Measurements from ENCODE around the gene TBC1D3I.
"Not testable (repeated sequence)": the region's sequence is repeated elsewhere in the genome, so short reads cannot be mapped to it uniquely, and the experiment has no call there.

The TBC1D3I gene

GRCh38 chr17:36264470-36264869 is at the start of gene TBC1D3I:
TSS of gene TBC1D3I (minus strand) at chr17:36264570. CDS start at chr17:36262985, 1,585 bp downstream.
- DNase-seq = not testable (repeated sequence)

GRCh38 chr17:36295161-36295560 is 30.8 kb upstream of the TBC1D3I start:
- not testable (repeated sequence) for DNase-seq

- DNase-seq = not testable (repeated sequence)
Observed at GRCh38 chr17:36289965-36290612, 25.7 kb upstream of the TBC1D3I start.

GRCh38 chr17:36284219-36284618 is 19.8 kb upstream of the TBC1D3I start:
- DNase-seq = not testable (repeated sequence)

GRCh38 chr17:36283256-36283655 is 18.9 kb upstream of the TBC1D3I start:
- not testable (repeated sequence) for DNase-seq

- not testable (repeated sequence) for DNase-seq
Observed at GRCh38 chr17:36242046-36242445, 22.3 kb downstream of the TBC1D3I start.

- peak in 1 of 2 donors; percentile 39 for DNase-seq
Observed at GRCh38 chr17:36229644-36230043, 34.7 kb downstream of the TBC1D3I start.

- not testable (repeated sequence) for DNase-seq
Observed at GRCh38 chr17:36222967-36223366, 41.4 kb downstream of the TBC1D3I start.

GRCh38 chr17:36221581-36222100 is 42.7 kb downstream of the TBC1D3I start:
- DNase-seq = not testable (repeated sequence)

- DNase-seq = not testable (repeated sequence)
Observed at GRCh38 chr17:36220737-36221580, 43.4 kb downstream of the TBC1D3I start.

- not testable (repeated sequence) for DNase-seq
Observed at GRCh38 chr17:36219556-36219955, 44.8 kb downstream of the TBC1D3I start.

GRCh38 chr17:36215406-36216308 is 48.7 kb downstream of the TBC1D3I start:
- not testable (repeated sequence) for DNase-seq

- no peak for DNase-seq
Observed at GRCh38 chr17:36214918-36215317, 49.5 kb downstream of the TBC1D3I start.

- no peak for DNase-seq
Observed at GRCh38 chr17:36213695-36214094, 50.7 kb downstream of the TBC1D3I start.

GRCh38 chr17:36212966-36213365 is 51.4 kb downstream of the TBC1D3I start:
- no peak for DNase-seq

GRCh38 chr17:36212272-36212605 is 52.1 kb downstream of the TBC1D3I start:
- DNase-seq = no peak

GRCh38 chr17:36211484-36212271 is 52.7 kb downstream of the TBC1D3I start:
- DNase-seq = not testable (repeated sequence)

GRCh38 chr17:36210439-36211211 is 53.7 kb downstream of the TBC1D3I start, which contains the start of gene CCL4L2:
TSS of gene CCL4L2 (plus strand) at chr17:36211063.
- not testable (repeated sequence) for DNase-seq

GRCh38 chr17:36209575-36209974 is 54.8 kb downstream of the TBC1D3I start:
- DNase-seq = no peak

GRCh38 chr17:36207383-36207782 is 57.0 kb downstream of the TBC1D3I start:
- DNase-seq = not testable (repeated sequence)

- DNase-seq = not testable (repeated sequence)
Observed at GRCh38 chr17:36206486-36206821, 57.9 kb downstream of the TBC1D3I start.
